ENCODE measurements around the gene PCDHB2. TPM values are rescaled to one million over a fixed set of nuclear protein-coding genes. Genes with fewer than 3 reads are reported as not detected.
"Not testable (repeated sequence)": the region's sequence is repeated elsewhere in the genome, so short reads cannot be mapped to it uniquely, and the experiment has no call there.

Gene PCDHB2
- total RNA-seq, 1 experiment from 2014 or later = 0.59 TPM

GRCh38 chr5:141135718-141136266, 41.4 kb downstream of the PCDHB2 start:
- no peak for DNase-seq (ENCODE audit: low spot score)

GRCh38 chr5:141137346-141137745, 42.9 kb downstream of the PCDHB2 start:
- not testable (repeated sequence) for DNase-seq (ENCODE audit: low spot score)

Other genes starting within 250 kb of the PCDHB2 start
- 0.07 TPM in 1 of 2 replicates, not detected in the other for gene PCDHA9, start 246.2 kb upstream of the PCDHB2 start, total RNA-seq (2014; rRNA removed; shearing (Covaris generic))
- 0.02 and 0.10 TPM in 2 replicates for gene PCDHA10, start 238.7 kb upstream of the PCDHB2 start, total RNA-seq (2014; rRNA removed; shearing (Covaris generic))
- gene PCDHA11, start 225.7 kb upstream of the PCDHB2 start, total RNA-seq (2014; rRNA removed; shearing (Covaris generic)) = 0.10 TPM in 1 of 2 replicates, not detected in the other
- 3.8 and 4.5 TPM in 2 replicates for gene PCDHA12, start 219.3 kb upstream of the PCDHB2 start, total RNA-seq (2014; rRNA removed; shearing (Covaris generic))
- gene PCDHA13, start 212.5 kb upstream of the PCDHB2 start, total RNA-seq (2014; rRNA removed; shearing (Covaris generic)) = 0.26 TPM in 1 of 2 replicates, not detected in the other
- 0.52 and 0.96 TPM in 2 replicates for gene PCDHAC1, start 168.3 kb upstream of the PCDHB2 start, total RNA-seq (2014; rRNA removed; shearing (Covaris generic))
- gene PCDHAC2, start 128.1 kb upstream of the PCDHB2 start, total RNA-seq (2014; rRNA removed; shearing (Covaris generic)) = 3.2 and 5.1 TPM in 2 replicates
- not detected in 2 replicates for gene PCDHB1, start 43.2 kb upstream of the PCDHB2 start, total RNA-seq (2014; rRNA removed; shearing (Covaris generic))
- gene PCDHB3, start 5.9 kb downstream of the PCDHB2 start, total RNA-seq (2014; rRNA removed; shearing (Covaris generic)) = 19.9 and 22.0 TPM in 2 replicates
- gene PCDHB4, start 27.2 kb downstream of the PCDHB2 start, total RNA-seq (2014; rRNA removed; shearing (Covaris generic)) = 0.26 and 1.7 TPM in 2 replicates
- gene PCDHB5, start 40.6 kb downstream of the PCDHB2 start, total RNA-seq (2014; rRNA removed; shearing (Covaris generic)) = 45.5 and 52.8 TPM in 2 replicates
- 0.79 and 1.7 TPM in 2 replicates for gene PCDHB6, start 55.4 kb downstream of the PCDHB2 start, total RNA-seq (2014; rRNA removed; shearing (Covaris generic))
- 5.2 and 6.9 TPM in 2 replicates for gene PCDHB7, start 78.0 kb downstream of the PCDHB2 start, total RNA-seq (2014; rRNA removed; shearing (Covaris generic))
- gene PCDHB8, start 83.2 kb downstream of the PCDHB2 start, total RNA-seq (2014; rRNA removed; shearing (Covaris generic)) = 7.0 and 7.5 TPM in 2 replicates
- 4.2 and 7.9 TPM in 2 replicates for gene PCDHB16, start 87.8 kb downstream of the PCDHB2 start, total RNA-seq (2014; rRNA removed; shearing (Covaris generic))
- gene PCDHB9, start 92.5 kb downstream of the PCDHB2 start, total RNA-seq (2014; rRNA removed; shearing (Covaris generic)) = 11.1 and 11.2 TPM in 2 replicates
- gene PCDHB10, start 97.7 kb downstream of the PCDHB2 start, total RNA-seq (2014; rRNA removed; shearing (Covaris generic)) = 3.9 and 7.1 TPM in 2 replicates
- 1.7 and 2.0 TPM in 2 replicates for gene PCDHB11, start 105.0 kb downstream of the PCDHB2 start, total RNA-seq (2014; rRNA removed; shearing (Covaris generic))
- 0.69 and 2.5 TPM in 2 replicates for gene PCDHB12, start 114.1 kb downstream of the PCDHB2 start, total RNA-seq (2014; rRNA removed; shearing (Covaris generic))
- 1.1 TPM in 2 replicates for gene PCDHB13, start 119.3 kb downstream of the PCDHB2 start, total RNA-seq (2014; rRNA removed; shearing (Covaris generic))
- 17.6 and 18.2 TPM in 2 replicates for gene PCDHB14, start 128.7 kb downstream of the PCDHB2 start, total RNA-seq (2014; rRNA removed; shearing (Covaris generic))
- 0.26 and 1.0 TPM in 2 replicates for gene PCDHB15, start 150.8 kb downstream of the PCDHB2 start, total RNA-seq (2014; rRNA removed; shearing (Covaris generic))
- not detected in 2 replicates for gene SLC25A2, start 209.4 kb downstream of the PCDHB2 start, total RNA-seq (2014; rRNA removed; shearing (Covaris generic))
- 109 and 119 TPM in 2 replicates for gene TAF7, start 226.2 kb downstream of the PCDHB2 start, total RNA-seq (2014; rRNA removed; shearing (Covaris generic))
- 1.5 and 1.6 TPM in 2 replicates for gene PCDHGA1, start 235.9 kb downstream of the PCDHB2 start, total RNA-seq (2014; rRNA removed; shearing (Covaris generic))
- gene PCDHGA2, start 244.1 kb downstream of the PCDHB2 start, total RNA-seq (2014; rRNA removed; shearing (Covaris generic)) = 0.57 and 1.1 TPM in 2 replicates
- 0.14 TPM in 1 of 2 replicates, not detected in the other for gene PCDHGA3, start 249.2 kb downstream of the PCDHB2 start, total RNA-seq (2014; rRNA removed; shearing (Covaris generic))

Measured in A172 (cell line).